Thoracic aorta (tissue), 2 donors: Measurements from ENCODE around the gene PLEKHO1. TPM values are rescaled to one million over a fixed set of nuclear protein-coding genes. Genes with fewer than 3 reads are reported as not detected.
"Not testable (repeated sequence)": the region's sequence is repeated elsewhere in the genome, so short reads cannot be mapped to it uniquely, and the experiment has no call there.

Experiments
- ATAC-seq: fragments of 150-250 bp; one replicate; pipeline ENCODE4 v1.8.0; 2017; ENCODE audit warnings: low read depth; ENCODE audit not compliant: insufficient number of reproducible peaks, low FRiP score
- DNase-seq: peaks from one replicate; pipeline ENCODE4 v3.0.0-alpha.2; 2020; ENCODE audit warnings: low spot score
- H3K27ac ChIP-seq, 2 donors: fragments of 200-600 bp; sonication (generic); 1 replicate in 1 of 2; 2 replicates in 1 of 2; pipeline ENCODE4 v1.5.1; 2016; ENCODE audit warnings: mild to moderate bottlenecking in 2 of 2, moderate library complexity in 2 of 2
- H3K27me3 ChIP-seq: fragments of 200-600 bp; sonication (generic); replicated peaks from 2 replicates; pipeline ENCODE4 v1.6.0; 2016; ENCODE audit warnings: mild to moderate bottlenecking; ENCODE audit not compliant: insufficient read depth
- H3K36me3 ChIP-seq: fragments of 200-600 bp; sonication (generic); one replicate; pipeline ENCODE4 v1.5.1; 2016
- H3K4me1 ChIP-seq, 2 donors: fragments of 200-600 bp; sonication (generic); 1 replicate in 1 of 2; 2 replicates in 1 of 2; pipeline versions ENCODE4 v1.5.1 to v1.6.0; 2016; ENCODE audit warnings: low read depth in 2 of 2, mild to moderate bottlenecking in 1 of 2; ENCODE audit not compliant: control insufficient read depth in 1 of 2
- H3K4me3 ChIP-seq: fragments of 200-600 bp; sonication (generic); 2 replicates; pipeline ENCODE4 v1.5.1; 2016; ENCODE audit warnings: mild to moderate bottlenecking
- H3K9me3 ChIP-seq: fragments of 200-600 bp; sonication (generic); 2 replicates; pipeline ENCODE4 v1.5.1; 2016
- CTCF ChIP-seq: fragments of 200-600 bp; sonication (generic); IDR thresholded peaks from one replicate; pipeline ENCODE4 v1.5.1; 2019; ENCODE audit warnings: antibody characterized with exemption
- total RNA-seq, 2 donors: library from RNA; depleted of rRNA; stranded (reverse); fragments of >200 nt; gene quantifications; one replicate each; pipeline versions ENCODE4 v1.1.0 to v1.2.3, GENCODE V29; 2016

PLEKHO1 gene
- total RNA-seq, 2 donors from 2014 or later: 106 to 125 TPM

GRCh38 chr1:150127464-150127863 lies 22.3 kb upstream of the PLEKHO1 start:
- DNase-seq (no peak), ATAC-seq (no peak)
- no peaks in the 10 kb centered on the region for H3K27me3 ChIP-seq
- no peak overlapping the region for H3K27ac ChIP-seq
- no peaks in the 10 kb centered on the region for H3K36me3 ChIP-seq
- TF ChIP-seq CTCF: no peak
- no peaks in the 10 kb centered on the region for H3K9me3 ChIP-seq
- no peaks in the 10 kb centered on the region for H3K4me1 ChIP-seq
- no peak overlapping the region for H3K4me3 ChIP-seq

- DNase-seq: no peak
- no peaks in the 10 kb centered on the region for H3K4me1 ChIP-seq
- no peaks in the 10 kb centered on the region for H3K9me3 ChIP-seq
- no peaks in the 10 kb centered on the region for H3K36me3 ChIP-seq
- no peak overlapping the region for H3K27ac ChIP-seq
- no peak overlapping the region for H3K4me3 ChIP-seq
- H3K27me3 ChIP-seq: no peaks in the 10 kb centered on the region
- no peak for ATAC-seq
- TF ChIP-seq CTCF: no peak
Observed at GRCh38 chr1:150127868-150128267, 21.8 kb upstream of the PLEKHO1 start.

DNA sequence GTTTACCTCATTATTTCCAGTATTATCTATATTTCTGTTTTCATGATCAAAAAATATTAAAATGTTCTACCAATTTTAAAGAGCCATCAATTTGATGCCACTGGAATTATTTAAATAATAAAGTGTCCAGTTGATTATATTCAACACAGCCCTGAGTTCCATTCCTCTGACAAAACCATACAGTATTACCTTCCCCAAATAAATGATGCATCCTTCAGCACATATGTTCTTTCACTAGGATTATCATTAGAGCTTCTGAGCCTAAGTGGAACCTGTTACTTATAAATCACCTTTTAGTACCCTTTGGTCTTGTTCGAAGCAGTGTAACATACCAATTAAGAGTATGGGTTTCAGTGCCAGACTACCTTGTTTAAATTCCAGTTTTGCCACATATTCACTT lies 17.3 kb upstream of the PLEKHO1 start:
- Histone ChIP-seq H3K9me3 (no peaks in the 10 kb centered on the region), H3K27ac (no peak overlapping the region), H3K27me3 (no peaks in the 10 kb centered on the region), H3K36me3 (no peaks in the 10 kb centered on the region), H3K4me1 (no peaks in the 10 kb centered on the region), H3K4me3 (no peak overlapping the region)
- ATAC-seq (no peak), DNase-seq (no peak)
- no peak for TF ChIP-seq CTCF

DNA sequence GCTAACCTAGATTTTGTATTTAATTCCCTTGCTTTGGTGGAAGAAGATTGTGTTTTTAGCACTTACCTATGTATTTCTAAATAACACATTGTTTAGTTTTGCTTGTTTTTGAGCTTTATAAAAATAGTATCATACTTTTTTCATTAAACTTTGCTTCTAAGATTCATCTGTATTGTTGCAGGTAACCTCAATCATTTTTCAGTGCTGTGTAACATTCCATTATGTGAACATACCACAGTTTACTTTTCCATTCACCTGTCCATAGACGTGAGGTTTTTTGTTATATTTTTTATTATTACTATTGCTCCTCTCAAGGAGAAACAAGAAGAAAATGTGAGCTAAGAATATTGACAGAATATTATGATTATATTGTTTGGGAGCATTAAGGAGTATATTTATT lies 15.2 kb upstream of the PLEKHO1 start:
- DNase-seq: no peak
- H3K27ac ChIP-seq: no peak overlapping the region
- ATAC-seq: no peak
- TF ChIP-seq CTCF: no peak
- H3K4me1 ChIP-seq: peaks cover 0 to 9% of the 10 kb centered on the region in 2 donors
- no peaks in the 10 kb centered on the region for H3K27me3 ChIP-seq
- H3K36me3 ChIP-seq: no peaks in the 10 kb centered on the region
- H3K9me3 ChIP-seq: no peaks in the 10 kb centered on the region
- H3K4me3 ChIP-seq: no peak overlapping the region

DNA sequence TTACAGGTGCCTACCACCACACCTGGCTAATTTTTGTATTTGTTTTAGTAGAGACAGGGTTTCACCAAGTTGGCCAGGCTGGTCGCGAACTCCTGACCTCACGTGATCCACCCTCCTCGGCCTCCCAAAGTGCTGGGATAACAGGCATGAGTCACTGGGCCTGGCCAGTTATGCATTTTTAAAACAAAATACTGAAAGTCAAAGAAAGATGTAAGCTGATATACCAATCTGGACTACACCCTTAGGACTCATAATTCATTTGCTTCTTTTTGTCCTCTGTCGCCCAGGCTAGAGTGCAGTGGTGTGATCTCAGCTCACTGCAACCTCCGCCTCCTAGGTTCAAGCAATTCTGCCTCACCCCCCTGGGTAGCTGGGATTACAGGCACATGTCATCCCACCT lies 14.3 kb upstream of the PLEKHO1 start:
- H3K36me3 ChIP-seq, H3K4me3 ChIP-seq, ATAC-seq, H3K27ac ChIP-seq, H3K9me3 ChIP-seq, DNase-seq, H3K27me3 ChIP-seq, H3K4me1 ChIP-seq: not testable (repeated sequence)

GRCh38 chr1:150138044-150138443 lies 11.7 kb upstream of the PLEKHO1 start:
- Histone ChIP-seq H3K27ac (peak overlapping the region in 1 of 2 donors; percentile 6), H3K9me3 (no peaks in the 10 kb centered on the region), H3K4me1 (peaks cover 0 to 9% of the 10 kb centered on the region in 2 donors), H3K27me3 (no peaks in the 10 kb centered on the region), H3K4me3 (no peak overlapping the region), H3K36me3 (no peaks in the 10 kb centered on the region)
- DNase-seq: no peak
- TF ChIP-seq CTCF: no peak
- no peak for ATAC-seq
